CD4-positive, CD25-positive, alpha-beta regulatory T cell (primary cell): ENCODE results near the gene UQCRFS1. TPM values are rescaled to one million over a fixed set of nuclear protein-coding genes. Genes with fewer than 3 reads are reported as not detected.

ENCODE experiments used
- ATAC-seq, 2 donors: fragments of 150-1000 bp; cut with Tn5 transposase; one replicate each; pipeline ENCODE4 v1.10.0; 2021; ENCODE audit warnings: low read depth in 2 of 2, moderate number of reproducible peaks in 2 of 2, moderate library complexity in 1 of 2
- DNase-seq, 3 donors: peaks; one replicate each; pipeline versions ENCODE4 v3.0.0 to v3.0.0-alpha.2; 2012 to 2022; ENCODE audit warnings: mixed read lengths in 1 of 3
- H3K27ac ChIP-seq: one replicate; pipeline ENCODE4 v1.7.0; 2013; ENCODE audit warnings: mild to moderate bottlenecking, low read length; ENCODE audit not compliant: insufficient read depth, poor library complexity, severe bottlenecking
- H3K27me3 ChIP-seq: one replicate; pipeline ENCODE4 v1.7.0; 2013; ENCODE audit warnings: low read length; ENCODE audit not compliant: control insufficient read depth, insufficient read depth
- H3K36me3 ChIP-seq: one replicate; pipeline ENCODE4 v1.7.0; 2013; ENCODE audit warnings: mild to moderate bottlenecking, low read length, moderate library complexity; ENCODE audit not compliant: control insufficient read depth, insufficient read depth
- H3K4me1 ChIP-seq: 2 replicates; pipeline ENCODE4 v1.7.0; 2013; ENCODE audit warnings: mild to moderate bottlenecking, low read length; ENCODE audit not compliant: insufficient read depth, control insufficient read depth, poor library complexity, severe bottlenecking
- H3K4me3 ChIP-seq: one replicate; pipeline ENCODE4 v1.7.0; 2013; ENCODE audit warnings: low read depth, mild to moderate bottlenecking, low read length, moderate library complexity
- H3K9me3 ChIP-seq, 2 experiments: 1 replicate in 1 of 2; 2 replicates in 1 of 2; pipeline ENCODE4 v1.7.0; 2013; ENCODE audit warnings: low read length in 2 of 2, mild to moderate bottlenecking in 1 of 2, moderate library complexity in 1 of 2; ENCODE audit not compliant: control insufficient read depth in 2 of 2
- H3K27ac Mint-ChIP-seq, 3 donors: one replicate each; pipeline ENCODE4 v1.8.0; 2020 to 2022; ENCODE audit warnings: mild to moderate bottlenecking in 3 of 3, mixed read lengths in 3 of 3, moderate library complexity in 2 of 3
- H3K27me3 Mint-ChIP-seq: one replicate; pipeline ENCODE4 v1.8.0; 2022; ENCODE audit warnings: mild to moderate bottlenecking, mixed read lengths
- H3K36me3 Mint-ChIP-seq: one replicate; pipeline ENCODE4 v1.8.0; 2020; ENCODE audit warnings: mixed read lengths
- H3K4me1 Mint-ChIP-seq, 4 donors: one replicate each; pipeline ENCODE4 v1.8.0; 2020 to 2022; ENCODE audit warnings: mixed read lengths in 4 of 4, mild to moderate bottlenecking in 1 of 4
- H3K4me3 Mint-ChIP-seq, 4 donors: one replicate each; pipeline ENCODE4 v1.8.0; 2020 to 2022; ENCODE audit warnings: mild to moderate bottlenecking in 4 of 4, mixed read lengths in 4 of 4, moderate library complexity in 3 of 4
- H3K9me3 Mint-ChIP-seq, 7 donors: one replicate each; pipeline ENCODE4 v1.8.0; 2020 to 2022; ENCODE audit warnings: mixed read lengths in 7 of 7, mild to moderate bottlenecking in 3 of 7, moderate library complexity in 2 of 7
- polyA plus RNA-seq, 4 donors: library from polyadenylated mRNA; unstranded; fragments of 300-500 nt; fragmentation: Illumina TruSeq; gene quantifications; one replicate each; pipeline ENCODE4 v1.2.3, GENCODE V29; 2021
- total RNA-seq: library from RNA; stranded (reverse); gene quantifications from one replicate; pipeline ENCODE4 v1.2.3, GENCODE V29; 2022

Gene UQCRFS1
- total and polyA plus RNA-seq, 5 donors from 2014 or later = 27.2 to 108 (median 95.1) TPM

- H3K4me1 Mint-ChIP-seq = peaks cover 9 to 26% (median 22%) of the 10 kb centered on the region in 4 donors
- H3K9me3 Mint-ChIP-seq = peaks cover 0 to 9% (median 3%) of the 10 kb centered on the region in 7 donors
- Histone ChIP-seq H3K27me3 (no peaks in the 10 kb centered on the region), H3K36me3 (peaks cover 14% of the 10 kb centered on the region), H3K27ac (no peak overlapping the region), H3K4me1 (no peaks in the 10 kb centered on the region), H3K4me3 (no peak overlapping the region), H3K9me3 (peaks cover 0 to 2% of the 10 kb centered on the region in 2 experiments)
- ATAC-seq (no peak), DNase-seq (no peak)
- H3K27me3 Mint-ChIP-seq = no peaks in the 10 kb centered on the region
- no peak overlapping the region for H3K27ac Mint-ChIP-seq
- peaks cover 11% of the 10 kb centered on the region for H3K36me3 Mint-ChIP-seq
- no peak overlapping the region for H3K4me3 Mint-ChIP-seq
These were observed 11.1 kb downstream of the UQCRFS1 start for GRCh38 chr19:29201855-29202254.

- peaks cover 0 to 11% (median 3%) of the 10 kb centered on the region in 7 donors for H3K9me3 Mint-ChIP-seq
- Histone ChIP-seq H3K36me3 (no peaks in the 10 kb centered on the region), H3K4me1 (no peaks in the 10 kb centered on the region), H3K4me3 (no peak overlapping the region), H3K9me3 (peaks cover 0 to 2% of the 10 kb centered on the region in 2 experiments), H3K27me3 (peaks cover 2% of the 10 kb centered on the region), H3K27ac (no peak overlapping the region)
- H3K4me3 Mint-ChIP-seq = no peak overlapping the region
- H3K27me3 Mint-ChIP-seq = peaks cover 4% of the 10 kb centered on the region
- peaks cover 0 to 5% (median 2%) of the 10 kb centered on the region in 4 donors for H3K4me1 Mint-ChIP-seq
- ATAC-seq = no peak
- peak overlapping the region in 1 of 3 donors; percentile 27 for H3K27ac Mint-ChIP-seq
- H3K36me3 Mint-ChIP-seq = no peaks in the 10 kb centered on the region
- no peak for DNase-seq
These were observed 18.3 kb downstream of the UQCRFS1 start for GRCh38 chr19:29194658-29195057.

GRCh38 chr19:29193155-29193554, 19.8 kb downstream of the UQCRFS1 start:
- Mint-ChIP-seq H3K36me3 (no peaks in the 10 kb centered on the region), H3K27ac (peak overlapping the region in 1 of 3 donors; percentile 1), H3K9me3 (peaks cover 0 to 6% (median 2%) of the 10 kb centered on the region in 7 donors), H3K4me3 (no peak overlapping the region), H3K27me3 (peaks cover 4% of the 10 kb centered on the region), H3K4me1 (peaks cover 0 to 5% (median 2%) of the 10 kb centered on the region in 4 donors)
- Histone ChIP-seq H3K9me3 (no peaks in the 10 kb centered on the region), H3K27ac (no peak overlapping the region), H3K4me1 (no peaks in the 10 kb centered on the region), H3K4me3 (no peak overlapping the region), H3K36me3 (no peaks in the 10 kb centered on the region), H3K27me3 (peaks cover 2% of the 10 kb centered on the region)
- ATAC-seq (no peak), DNase-seq (no peak)

- Mint-ChIP-seq H3K27me3 (peaks cover 4% of the 10 kb centered on the region), H3K27ac (no peak overlapping the region), H3K4me3 (no peak overlapping the region), H3K36me3 (no peaks in the 10 kb centered on the region), H3K4me1 (peaks cover 0 to 5% (median 2%) of the 10 kb centered on the region in 4 donors), H3K9me3 (peaks cover 0 to 2% (median 0%) of the 10 kb centered on the region in 7 donors)
- no peak overlapping the region for H3K4me3 ChIP-seq
- DNase-seq (no peak), ATAC-seq (no peak)
- H3K36me3 ChIP-seq = no peaks in the 10 kb centered on the region
- no peak overlapping the region for H3K27ac ChIP-seq
- H3K4me1 ChIP-seq = no peaks in the 10 kb centered on the region
- H3K27me3 ChIP-seq = peaks cover 2% of the 10 kb centered on the region
- no peaks in the 10 kb centered on the region for H3K9me3 ChIP-seq
These were observed 21.9 kb downstream of the UQCRFS1 start for GRCh38 chr19:29191005-29191404.

GRCh38 chr19:29189033-29189360, 24.0 kb downstream of the UQCRFS1 start:
- H3K9me3 ChIP-seq = no peaks in the 10 kb centered on the region
- H3K27me3 Mint-ChIP-seq = peaks cover 4% of the 10 kb centered on the region
- H3K4me1 ChIP-seq = no peaks in the 10 kb centered on the region
- ATAC-seq = no peak
- H3K27ac Mint-ChIP-seq = no peak overlapping the region
- peaks cover 0 to 5% (median 2%) of the 10 kb centered on the region in 4 donors for H3K4me1 Mint-ChIP-seq
- H3K36me3 Mint-ChIP-seq = no peaks in the 10 kb centered on the region
- no peak overlapping the region for H3K27ac ChIP-seq
- H3K4me3 ChIP-seq = no peak overlapping the region
- no peak for DNase-seq
- peaks cover 2% of the 10 kb centered on the region for H3K27me3 ChIP-seq
- no peaks in the 10 kb centered on the region for H3K9me3 Mint-ChIP-seq
- H3K4me3 Mint-ChIP-seq = no peak overlapping the region
- no peaks in the 10 kb centered on the region for H3K36me3 ChIP-seq

- H3K4me1 Mint-ChIP-seq = peaks cover 0 to 5% (median 2%) of the 10 kb centered on the region in 4 donors
- no peaks in the 10 kb centered on the region for H3K36me3 Mint-ChIP-seq
- H3K4me3 Mint-ChIP-seq = no peak overlapping the region
- H3K9me3 ChIP-seq = no peaks in the 10 kb centered on the region
- H3K9me3 Mint-ChIP-seq = no peaks in the 10 kb centered on the region
- peaks cover 2% of the 10 kb centered on the region for H3K27me3 Mint-ChIP-seq
- ATAC-seq (no peak), DNase-seq (no peak)
- H3K27ac Mint-ChIP-seq = no peak overlapping the region
- H3K27me3 ChIP-seq = peaks cover 2% of the 10 kb centered on the region
- H3K4me3 ChIP-seq = no peak overlapping the region
- no peaks in the 10 kb centered on the region for H3K36me3 ChIP-seq
- no peaks in the 10 kb centered on the region for H3K4me1 ChIP-seq
- H3K27ac ChIP-seq = no peak overlapping the region
These were observed 24.5 kb downstream of the UQCRFS1 start for GRCh38 chr19:29188289-29189032.

- Histone ChIP-seq H3K9me3 (no peaks in the 10 kb centered on the region), H3K36me3 (no peaks in the 10 kb centered on the region), H3K4me1 (no peaks in the 10 kb centered on the region), H3K27me3 (no peaks in the 10 kb centered on the region), H3K27ac (no peak overlapping the region), H3K4me3 (no peak overlapping the region)
- Mint-ChIP-seq H3K4me3 (no peak overlapping the region), H3K4me1 (no peaks in the 10 kb centered on the region), H3K36me3 (no peaks in the 10 kb centered on the region), H3K27ac (no peak overlapping the region), H3K9me3 (peaks cover 0 to 1% (median 0%) of the 10 kb centered on the region in 7 donors), H3K27me3 (no peaks in the 10 kb centered on the region)
- no peak for ATAC-seq
- no peak for DNase-seq
These were observed 25.3 kb downstream of the UQCRFS1 start for GRCh38 chr19:29187676-29188075.

GRCh38 chr19:29185427-29185826, 27.5 kb downstream of the UQCRFS1 start:
- no peaks in the 10 kb centered on the region for H3K9me3 ChIP-seq
- no peak for DNase-seq
- H3K4me3 Mint-ChIP-seq = no peak overlapping the region
- no peak for ATAC-seq
- no peaks in the 10 kb centered on the region for H3K4me1 Mint-ChIP-seq
- H3K4me1 ChIP-seq = no peaks in the 10 kb centered on the region
- H3K27me3 Mint-ChIP-seq = no peaks in the 10 kb centered on the region
- H3K36me3 ChIP-seq = no peaks in the 10 kb centered on the region
- H3K27ac ChIP-seq = no peak overlapping the region
- H3K4me3 ChIP-seq = no peak overlapping the region
- peaks cover 0 to 1% (median 0%) of the 10 kb centered on the region in 7 donors for H3K9me3 Mint-ChIP-seq
- no peak overlapping the region for H3K27ac Mint-ChIP-seq
- H3K36me3 Mint-ChIP-seq = no peaks in the 10 kb centered on the region
- H3K27me3 ChIP-seq = no peaks in the 10 kb centered on the region
